Gastrocnemius medialis (tissue), 4 donors: ENCODE results near the gene CGB7. TPM values are rescaled to one million over a fixed set of nuclear protein-coding genes. Genes with fewer than 3 reads are reported as not detected.
A peak's percentile ranks its signal among the peaks of the same experiment; 100 is the strongest.

Experiments
- ATAC-seq, 2 donors: fragments of 150-250 bp; one replicate each; pipeline ENCODE4 v1.9.1; 2016
- DNase-seq, 2 donors: peaks; one replicate each; pipeline ENCODE4 v3.0.0-alpha.2; 2019
- H3K27ac ChIP-seq, 4 donors: fragments of 200-600 bp; sonication (generic); 1 replicate in 1 of 4; 2 replicates in 3 of 4; pipeline ENCODE4 v1.5.1; 2016 to 2018; ENCODE audit warnings: mild to moderate bottlenecking in 2 of 4, moderate library complexity in 1 of 4
- H3K27me3 ChIP-seq, 3 donors: fragments of 200-600 bp; sonication (generic) in 2 of 3; 1 replicate in 1 of 3; 2 replicates in 2 of 3; pipeline versions ENCODE4 v1.5.1 to v1.6.0; 2016 to 2019; ENCODE audit warnings: mild to moderate bottlenecking in 1 of 3, moderate library complexity in 1 of 3
- H3K36me3 ChIP-seq, 2 donors: fragments of 200-600 bp; sonication (generic) in 1 of 2; one replicate each; pipeline ENCODE4 v1.5.1; 2017 to 2018
- H3K4me1 ChIP-seq, 2 donors: fragments of 200-600 bp; sonication (generic) in 1 of 2; one replicate each; pipeline ENCODE4 v1.5.1; 2016 to 2017; ENCODE audit warnings: mild to moderate bottlenecking in 2 of 2
- H3K4me3 ChIP-seq, 4 donors: fragments of 200-600 bp; sonication (generic) in 3 of 4; 1 replicate in 1 of 4; 2 replicates in 3 of 4; pipeline ENCODE4 v1.5.1; 2016 to 2019; ENCODE audit warnings: mild to moderate bottlenecking in 2 of 4
- H3K9me3 ChIP-seq, 3 donors: fragments of 200-600 bp; sonication (generic) in 2 of 3; 1 replicate in 1 of 3; 2 replicates in 2 of 3; pipeline ENCODE4 v1.5.1; 2016 to 2019
- POLR2A ChIP-seq, 2 donors: fragments of 450-650 bp; IDR thresholded peaks; one replicate each; pipeline ENCODE4 v1.6.1; 2017; ENCODE audit warnings: antibody characterized with exemption in 2 of 2, mild to moderate bottlenecking in 2 of 2, moderate library complexity in 2 of 2
- in situ Hi-C, 4 donors: fragments of 200-750 bp; cut with MboI; loops; one replicate each; pipeline versions ENCODE4 v1.15.0 to v1.8.0; 2017; ENCODE audit warnings: low sequenced_read_pairs in 4 of 4
- intact Hi-C: fragments of 100-400 bp; cut with DNase I; formaldehyde crosslinking; loops from one replicate; pipeline ENCODE4 v1.15.1; 2023; ENCODE audit warnings: low total_unique reads
- total RNA-seq, 4 donors: library from RNA; depleted of rRNA; stranded (reverse); fragments of >200 nt; gene quantifications; one replicate each; pipeline versions ENCODE4 v1.1.0 to v1.2.3, GENCODE V29; 2016
- TF ChIP-seq, protein P1 (sequence below), 5 experiments: fragments of 450-650 bp in 3 of 5; fragments of 200-600 bp in 2 of 5; sonication (generic) in 2 of 5; IDR thresholded peaks in 4 of 5; conservative IDR thresholded peaks in 1 of 5; 1 replicate in 4 of 5; 2 replicates in 1 of 5; pipeline ENCODE4 v1.5.1; 2016 to 2019; ENCODE audit warnings: antibody characterized with exemption in 5 of 5, mild to moderate bottlenecking in 3 of 5, moderate library complexity in 3 of 5

CGB7 gene
- total RNA-seq, 4 donors from 2014 or later: 0.42 to 1.1 TPM; not detected in 2

DNA sequence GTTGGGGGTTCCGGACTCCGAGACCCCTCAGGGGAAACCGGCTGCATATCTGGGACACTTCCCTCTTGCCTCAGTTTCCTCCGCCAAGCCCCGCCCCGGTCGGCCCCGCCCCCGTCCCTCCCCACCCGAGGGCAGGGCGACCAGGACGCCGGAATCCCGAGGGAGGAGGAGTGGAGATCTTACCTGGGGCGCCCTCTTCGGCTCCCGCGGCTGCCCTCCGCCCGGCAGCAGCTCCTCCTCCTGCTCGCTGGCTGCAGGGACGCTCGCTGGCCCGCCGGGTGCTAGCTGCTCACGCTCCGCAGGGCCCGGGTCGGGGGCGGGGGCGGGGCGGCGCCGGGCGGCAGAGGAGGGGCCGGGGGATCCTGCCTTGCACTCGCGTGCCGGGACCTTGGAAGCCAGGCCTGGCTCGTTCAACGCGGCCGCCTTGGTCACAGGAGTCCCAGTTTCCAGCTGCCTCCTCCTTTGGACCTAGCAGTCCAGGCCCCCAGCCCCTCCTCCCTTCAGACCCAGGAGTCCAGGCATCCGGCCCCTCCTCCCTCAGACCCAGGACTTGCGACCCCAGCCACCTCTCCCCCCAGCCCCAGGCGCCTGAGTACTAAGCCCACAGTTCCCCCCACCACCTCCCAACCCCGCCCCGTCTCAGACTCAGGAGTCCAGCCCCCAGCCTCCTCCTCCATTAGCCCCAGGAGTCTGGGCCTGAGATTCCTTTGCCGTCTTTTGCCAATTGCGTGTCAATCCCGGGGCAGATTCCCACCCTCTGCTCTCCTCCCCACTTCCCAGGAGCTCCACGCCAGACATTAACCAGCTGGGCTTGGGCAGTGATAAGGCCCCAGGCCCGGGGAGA lies 7.4 kb upstream of the CGB7 start, which contains the start of gene NTF4:
NTF4 (minus strand) TSS at position 51 of the 844 bp plus-strand sequence. CDS start 2,821 bp downstream, outside the sequence.
- H3K36me3 ChIP-seq: no peaks in the 10 kb centered on the region
- ATAC-seq: peak; percentile 15 to 20
- H3K4me1 ChIP-seq: peaks cover 25 to 47% of the 10 kb centered on the region in 2 donors
- peak within 1 kb of the TSS; percentile 83 to 95 (median 90) for H3K27ac ChIP-seq
- peak within 1 kb of the TSS; percentile 12 to 50 (median 38) for H3K4me3 ChIP-seq
- H3K9me3 ChIP-seq: no peaks in the 10 kb centered on the region
- in situ Hi-C loops: no loop called here
- peaks cover 0 to 2% (median 0%) of the 10 kb centered on the region in 3 donors for H3K27me3 ChIP-seq
- DNase-seq: peak in 1 of 2 donors; percentile 52
- TF ChIP-seq POLR2A (IDR thresholded peaks at IDR 0.05): no peak
- TF ChIP-seq, protein P1, sequence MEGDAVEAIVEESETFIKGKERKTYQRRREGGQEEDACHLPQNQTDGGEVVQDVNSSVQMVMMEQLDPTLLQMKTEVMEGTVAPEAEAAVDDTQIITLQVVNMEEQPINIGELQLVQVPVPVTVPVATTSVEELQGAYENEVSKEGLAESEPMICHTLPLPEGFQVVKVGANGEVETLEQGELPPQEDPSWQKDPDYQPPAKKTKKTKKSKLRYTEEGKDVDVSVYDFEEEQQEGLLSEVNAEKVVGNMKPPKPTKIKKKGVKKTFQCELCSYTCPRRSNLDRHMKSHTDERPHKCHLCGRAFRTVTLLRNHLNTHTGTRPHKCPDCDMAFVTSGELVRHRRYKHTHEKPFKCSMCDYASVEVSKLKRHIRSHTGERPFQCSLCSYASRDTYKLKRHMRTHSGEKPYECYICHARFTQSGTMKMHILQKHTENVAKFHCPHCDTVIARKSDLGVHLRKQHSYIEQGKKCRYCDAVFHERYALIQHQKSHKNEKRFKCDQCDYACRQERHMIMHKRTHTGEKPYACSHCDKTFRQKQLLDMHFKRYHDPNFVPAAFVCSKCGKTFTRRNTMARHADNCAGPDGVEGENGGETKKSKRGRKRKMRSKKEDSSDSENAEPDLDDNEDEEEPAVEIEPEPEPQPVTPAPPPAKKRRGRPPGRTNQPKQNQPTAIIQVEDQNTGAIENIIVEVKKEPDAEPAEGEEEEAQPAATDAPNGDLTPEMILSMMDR (IDR thresholded peaks at IDR 0.05 in 4 of 5, conservative IDR thresholded peaks at IDR 0.05 in 1 of 5): no peak
- intact Hi-C loops: no loop called here

DNA sequence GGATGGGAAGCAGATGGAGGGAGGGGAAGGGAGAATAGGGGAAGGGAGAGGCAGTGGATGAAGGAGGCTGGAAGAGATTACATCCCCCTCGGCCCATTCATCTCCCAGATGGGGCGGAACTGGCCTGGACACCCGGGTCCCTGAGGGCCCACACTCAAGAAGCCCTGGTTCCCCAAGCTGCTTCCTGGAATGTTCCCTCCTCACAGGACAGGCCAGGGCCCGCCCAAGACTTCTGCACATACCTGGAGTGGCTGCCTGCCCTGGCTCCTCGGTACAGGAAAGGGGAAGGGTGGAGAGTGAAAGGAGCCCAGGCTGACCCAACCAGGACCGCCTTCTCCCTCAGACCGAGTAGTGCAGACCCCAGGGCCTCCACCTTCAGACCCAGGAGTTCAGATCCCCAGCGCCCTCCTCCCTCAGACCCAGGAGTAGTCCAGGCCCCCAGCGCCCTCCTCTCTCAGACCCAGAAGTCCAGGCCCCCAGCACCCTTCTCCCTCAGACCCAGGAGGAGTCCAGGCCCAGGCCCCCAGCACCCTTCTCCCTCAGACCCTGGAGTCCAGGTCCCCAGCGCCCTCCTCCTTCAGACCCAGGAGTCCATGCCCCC lies 6.6 kb upstream of the CGB7 start:
- no peak for DNase-seq
- peaks cover 25 to 38% of the 10 kb centered on the region in 2 donors for H3K4me1 ChIP-seq
- intact Hi-C loops (no loop called here), in situ Hi-C loops (no loop called here)
- peaks cover 0 to 2% (median 0%) of the 10 kb centered on the region in 3 donors for H3K27me3 ChIP-seq
- ATAC-seq: no peak
- H3K27ac ChIP-seq: peak overlapping the region; percentile 83 to 95 (median 90)
- no peaks in the 10 kb centered on the region for H3K36me3 ChIP-seq
- no peaks in the 10 kb centered on the region for H3K9me3 ChIP-seq
- no peak overlapping the region for H3K4me3 ChIP-seq
- TF ChIP-seq, protein P1 (IDR thresholded peaks at IDR 0.05 in 4 of 5, conservative IDR thresholded peaks at IDR 0.05 in 1 of 5): no peak
- no peak for TF ChIP-seq POLR2A (IDR thresholded peaks at IDR 0.05)

DNA sequence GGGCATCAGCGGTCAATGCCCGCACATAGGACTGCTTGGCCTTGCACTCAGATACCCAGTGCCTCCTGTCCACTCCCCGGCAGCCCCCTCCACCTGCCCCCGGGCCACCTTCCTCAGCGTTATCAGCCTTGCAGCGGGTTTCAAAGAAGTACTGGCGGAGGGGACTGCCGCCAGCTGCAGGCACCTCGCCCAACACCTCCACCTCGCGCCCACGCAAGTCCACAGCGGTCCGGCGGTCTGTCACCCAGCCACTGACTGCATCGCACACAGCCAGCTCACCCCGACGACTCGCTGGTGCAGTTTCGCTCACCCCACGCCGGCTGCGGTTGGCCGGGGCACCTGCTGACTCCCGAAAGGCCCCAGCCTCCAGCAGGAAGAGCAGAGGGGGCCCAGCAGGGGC lies 3.9 kb upstream of the CGB7 start:
- DNase-seq (no peak), ATAC-seq (no peak)
- H3K27ac ChIP-seq: no peak overlapping the region
- H3K4me3 ChIP-seq: no peak overlapping the region
- intact Hi-C loops: no loop called here
- in situ Hi-C loops: no loop called here
- H3K9me3 ChIP-seq: no peaks in the 10 kb centered on the region
- TF ChIP-seq, protein P1 (IDR thresholded peaks at IDR 0.05 in 4 of 5, conservative IDR thresholded peaks at IDR 0.05 in 1 of 5): no peak
- no peak for TF ChIP-seq POLR2A (IDR thresholded peaks at IDR 0.05)
- peaks cover 0 to 2% (median 0%) of the 10 kb centered on the region in 3 donors for H3K27me3 ChIP-seq
- H3K4me1 ChIP-seq: peaks cover 17 to 37% of the 10 kb centered on the region in 2 donors
- H3K36me3 ChIP-seq: no peaks in the 10 kb centered on the region

DNA sequence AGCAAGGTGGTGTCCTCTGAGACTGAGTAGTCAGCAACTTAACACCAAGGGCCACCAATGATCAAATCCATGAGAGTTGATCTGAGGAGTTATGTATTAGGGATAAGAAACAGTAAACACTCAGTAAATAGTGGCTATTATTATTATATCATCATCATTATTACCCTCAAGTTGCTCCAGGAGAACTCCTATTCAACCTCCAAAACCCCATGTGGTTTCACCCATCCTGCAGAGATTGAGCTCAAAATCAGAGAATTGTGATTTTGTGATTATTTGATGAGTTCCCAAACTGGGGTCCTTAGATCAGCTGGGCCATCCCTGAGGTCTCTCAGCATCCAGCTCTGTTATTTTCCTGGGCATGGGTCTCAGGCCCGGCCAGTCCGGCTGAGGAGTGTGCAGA lies 3.5 kb upstream of the CGB7 start:
- intact Hi-C loops (no loop called here), in situ Hi-C loops (no loop called here)
- no peaks in the 10 kb centered on the region for H3K36me3 ChIP-seq
- no peak for ATAC-seq
- no peaks in the 10 kb centered on the region for H3K9me3 ChIP-seq
- no peak overlapping the region for H3K4me3 ChIP-seq
- no peak overlapping the region for H3K27ac ChIP-seq
- TF ChIP-seq POLR2A (IDR thresholded peaks at IDR 0.05): no peak
- TF ChIP-seq, protein P1 (IDR thresholded peaks at IDR 0.05 in 4 of 5, conservative IDR thresholded peaks at IDR 0.05 in 1 of 5): no peak
- H3K27me3 ChIP-seq: peaks cover 0 to under 1% (median 0%) of the 10 kb centered on the region in 3 donors
- DNase-seq: no peak
- H3K4me1 ChIP-seq: peaks cover 13 to 35% of the 10 kb centered on the region in 2 donors
